ENCODE results near the gene EXOC4.

EXOC4 gene

GRCh38 chr7:133828906-133829305 lies 576.0 kb downstream of the EXOC4 start:
- H3K27ac ChIP-seq, result no peak overlapping the region
- no peak for DNase-seq (ENCODE audit: low read depth, low spot score)

- H3K27ac ChIP-seq, result no peak overlapping the region
- DNase-seq (ENCODE audit: low read depth, low spot score), result no peak
Measured at GRCh38 chr7:133829336-133829897, 576.5 kb downstream of the EXOC4 start.

DNA sequence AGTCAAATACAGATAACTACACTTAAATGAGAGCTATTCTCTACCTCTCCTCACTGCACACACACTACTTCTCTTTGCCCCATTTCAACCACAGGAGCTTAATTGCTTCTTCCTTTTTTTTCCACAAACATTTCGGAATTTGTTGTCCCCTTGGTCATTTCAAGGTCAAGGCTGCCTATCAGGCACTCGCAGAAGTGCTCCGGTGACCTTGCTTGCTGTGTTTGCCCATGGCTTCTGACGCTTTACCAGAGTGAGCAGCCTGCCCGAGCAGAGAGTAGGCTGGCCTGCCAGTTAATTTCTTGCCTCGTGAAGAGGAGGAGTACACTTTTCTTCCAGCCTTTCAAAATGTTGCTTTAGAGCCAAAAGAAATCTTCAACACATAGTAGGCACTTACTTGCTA lies 577.2 kb downstream of the EXOC4 start:
- no peak for DNase-seq (ENCODE audit: low read depth, low spot score)
- H3K27ac ChIP-seq, result no peak overlapping the region

GRCh38 chr7:133836666-133837065 lies 583.8 kb downstream of the EXOC4 start:
- no peak overlapping the region for H3K27ac ChIP-seq
- DNase-seq (ENCODE audit: low read depth, low spot score), result no peak

GRCh38 chr7:133837224-133837623 lies 584.3 kb downstream of the EXOC4 start:
- no peak for DNase-seq (ENCODE audit: low read depth, low spot score)
- H3K27ac ChIP-seq, result no peak overlapping the region

- no peak for DNase-seq (ENCODE audit: low read depth, low spot score)
Measured at GRCh38 chr7:133839121-133839520, 586.2 kb downstream of the EXOC4 start.

DNA sequence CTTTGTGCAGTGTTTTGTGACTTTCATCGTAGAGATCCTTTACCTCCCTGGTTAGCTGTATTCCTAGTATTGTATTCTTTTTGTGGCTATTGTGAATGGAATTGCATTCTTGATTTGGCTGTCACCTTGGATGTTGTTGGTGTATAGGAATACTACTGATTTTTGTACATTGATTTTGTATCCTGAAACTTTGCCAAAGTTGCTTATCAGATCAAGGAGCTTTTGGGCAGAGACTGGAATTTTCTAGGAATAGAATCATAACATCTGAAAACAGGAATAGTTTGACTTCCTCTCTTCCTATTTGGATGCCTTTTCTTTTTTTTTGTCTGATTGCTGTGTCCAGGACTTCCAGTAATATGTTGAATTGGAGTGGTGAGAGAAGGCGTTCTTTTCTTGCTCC lies 590.5 kb downstream of the EXOC4 start:
- H3K27ac ChIP-seq, result no peak overlapping the region
- DNase-seq (ENCODE audit: low read depth, low spot score), result no peak

More at GRCh38 chr7:133839121-133839520, 586.2 kb downstream of the EXOC4 start:
- H3K27ac ChIP-seq, result no peak overlapping the region

DNA sequence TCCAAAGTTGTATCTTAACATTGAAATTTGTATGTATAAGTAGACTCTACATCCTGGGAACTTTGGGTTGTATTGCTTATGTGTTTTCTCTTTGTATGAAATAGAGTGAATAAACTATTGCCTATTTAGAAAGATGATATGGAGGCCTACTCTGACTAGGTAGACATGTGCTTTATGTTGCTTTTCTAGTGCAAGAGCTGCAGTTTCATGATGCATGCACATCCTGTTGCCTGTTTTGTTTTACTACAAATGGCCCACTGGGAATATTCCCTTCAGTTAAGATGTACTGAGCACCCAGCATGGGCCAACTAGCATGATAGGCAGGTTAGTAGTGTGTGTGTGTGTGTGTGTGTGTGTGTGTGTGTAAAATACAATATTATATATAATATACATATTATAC lies 592.1 kb downstream of the EXOC4 start:
- no peak for DNase-seq (ENCODE audit: low read depth, low spot score)
- no peak overlapping the region for H3K27ac ChIP-seq

GRCh38 chr7:133846203-133846945 lies 593.5 kb downstream of the EXOC4 start:
- H3K27ac ChIP-seq, result no peak overlapping the region
- no peak for DNase-seq (ENCODE audit: low read depth, low spot score)

DNA sequence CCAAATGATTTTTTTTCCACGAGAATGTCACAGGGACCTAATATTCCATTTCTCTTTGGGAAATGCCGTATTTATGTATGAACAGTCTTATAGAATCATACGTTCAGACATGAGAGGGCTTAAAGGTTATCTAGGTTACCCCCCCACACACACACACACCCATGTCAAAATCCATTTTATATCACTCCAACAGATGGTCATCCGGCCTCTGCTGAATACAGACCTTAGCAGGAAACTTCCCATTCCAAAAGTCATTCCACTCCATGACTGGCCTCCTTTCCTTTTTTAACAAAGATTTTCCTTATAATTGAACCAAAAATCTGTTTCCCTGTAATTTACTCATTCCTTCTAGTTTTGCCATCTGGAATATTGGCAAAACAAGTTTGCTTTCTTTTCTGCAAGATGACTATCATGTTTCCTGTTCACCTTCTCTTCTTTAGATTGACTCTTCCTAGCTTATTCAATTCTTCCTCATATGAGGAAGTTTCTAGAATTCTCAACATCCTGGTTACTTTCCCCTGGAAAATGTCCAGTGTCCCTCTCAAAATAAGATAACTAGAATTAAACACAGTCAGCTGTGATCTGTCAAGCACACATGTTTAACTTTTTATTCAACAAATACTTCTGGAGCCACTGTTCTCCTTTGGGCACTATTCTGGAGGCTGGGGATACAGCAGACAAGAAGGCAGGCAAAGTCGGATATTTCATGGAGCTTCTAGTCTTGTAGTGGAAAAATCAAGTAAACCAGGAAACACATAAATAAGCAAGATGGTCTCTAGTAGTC lies 597.8 kb downstream of the EXOC4 start:
- DNase-seq (ENCODE audit: low read depth, low spot score), result no peak
- peak overlapping the region; percentile 94 for H3K27ac ChIP-seq

GRCh38 chr7:133851411-133851810 lies 598.5 kb downstream of the EXOC4 start:
- H3K27ac ChIP-seq, result peak overlapping the region; percentile 94
- DNase-seq (ENCODE audit: low read depth, low spot score), result no peak

- peak; percentile 97 for DNase-seq (ENCODE audit: low read depth, low spot score)
- H3K27ac ChIP-seq, result peak overlapping the region; percentile 94
Measured at GRCh38 chr7:133853706-133854276, 600.9 kb downstream of the EXOC4 start.

DNA sequence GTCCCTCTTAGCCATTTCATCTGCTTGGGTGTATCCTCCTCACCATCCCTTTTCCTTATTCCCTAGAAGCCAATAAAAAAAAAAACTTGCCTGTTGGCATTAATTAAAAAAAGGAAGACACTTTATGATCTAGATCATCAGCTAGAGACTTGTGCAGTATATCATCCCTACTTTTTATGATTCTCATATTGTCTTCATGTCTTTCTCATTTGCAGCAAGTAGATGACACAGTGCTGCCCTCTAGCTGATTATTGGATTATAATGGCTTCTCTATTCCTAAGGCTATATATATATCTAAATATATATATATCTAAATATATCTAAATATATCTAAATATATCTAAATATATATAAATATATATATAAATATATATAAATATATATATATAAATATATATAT lies 601.9 kb downstream of the EXOC4 start:
- peak overlapping the region; percentile 94 for H3K27ac ChIP-seq
- no peak for DNase-seq (ENCODE audit: low read depth, low spot score)

GRCh38 chr7:133857376-133858119 lies 604.7 kb downstream of the EXOC4 start:
- no peak for DNase-seq (ENCODE audit: low read depth, low spot score)
- H3K27ac ChIP-seq, result no peak overlapping the region

DNA sequence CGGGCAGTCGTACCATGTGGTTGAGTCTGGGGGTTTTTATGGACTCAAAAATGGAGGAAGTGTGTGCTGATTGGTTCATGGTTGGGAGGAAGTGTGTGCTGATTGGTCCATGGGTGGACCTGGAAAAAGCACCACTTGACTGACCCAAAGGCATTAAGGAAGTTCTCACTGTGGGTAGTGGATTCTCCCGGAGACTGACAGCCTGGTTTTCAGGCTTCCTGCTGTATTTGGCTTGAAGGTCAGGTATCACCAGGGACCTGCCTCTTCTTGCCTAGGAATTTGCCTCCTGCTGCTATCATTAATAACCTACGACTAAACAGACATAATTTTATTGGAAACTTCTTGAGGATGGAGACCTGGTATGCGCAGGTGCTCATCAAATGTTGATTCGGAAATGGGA lies 605.4 kb downstream of the EXOC4 start:
- no peak overlapping the region for H3K27ac ChIP-seq
- DNase-seq (ENCODE audit: low read depth, low spot score), result peak; percentile 29

DNA sequence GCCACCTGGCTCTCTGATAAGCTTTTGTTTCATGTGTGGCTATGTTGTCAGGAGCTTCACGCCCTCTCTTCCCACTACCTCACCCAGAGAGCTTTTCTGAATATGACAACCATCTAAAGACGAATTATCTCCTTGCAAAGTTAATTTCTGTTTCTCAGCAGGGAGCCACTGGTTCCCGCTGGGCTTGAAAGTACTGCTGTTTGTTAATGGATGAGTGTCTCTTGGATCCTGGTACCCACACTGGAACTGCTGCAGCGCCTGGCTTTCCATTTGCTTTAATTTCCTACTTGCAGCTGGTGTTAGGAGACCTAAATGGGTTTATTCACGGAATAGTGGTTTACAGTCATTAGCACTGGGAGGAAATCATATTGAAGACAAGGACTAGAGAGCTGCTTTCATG lies 606.4 kb downstream of the EXOC4 start:
- no peak for DNase-seq (ENCODE audit: low read depth, low spot score)
- H3K27ac ChIP-seq, result no peak overlapping the region

GRCh38 chr7:133859871-133860450 lies 607.1 kb downstream of the EXOC4 start:
- H3K27ac ChIP-seq, result no peak overlapping the region
- DNase-seq (ENCODE audit: low read depth, low spot score), result no peak

GRCh38 chr7:133860628-133861335 lies 607.9 kb downstream of the EXOC4 start:
- no peak for DNase-seq (ENCODE audit: low read depth, low spot score)
- no peak overlapping the region for H3K27ac ChIP-seq

DNA sequence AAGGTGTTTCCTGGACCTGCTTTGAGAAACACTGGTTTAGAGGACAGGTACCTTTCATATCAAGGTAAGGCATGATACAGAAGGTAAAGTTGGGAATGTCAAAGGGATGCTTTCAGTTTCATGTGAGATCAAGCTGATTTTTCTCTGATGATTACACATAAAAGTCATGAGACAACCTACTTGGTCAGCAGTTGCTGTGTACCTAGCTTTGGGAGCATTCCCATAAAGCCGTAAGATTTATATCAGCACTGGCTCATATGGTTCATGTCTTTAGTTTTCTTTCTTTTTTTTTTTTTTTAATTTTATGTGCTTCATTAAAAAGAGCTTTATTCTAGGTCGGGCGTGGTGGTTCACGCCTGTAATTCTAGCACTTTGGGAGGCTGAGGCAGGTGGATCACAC lies 609.0 kb downstream of the EXOC4 start:
- peak; percentile 54 for DNase-seq (ENCODE audit: low read depth, low spot score)

More for the DNA sequence above, 609.0 kb downstream of the EXOC4 start:
- no peak overlapping the region for H3K27ac ChIP-seq

Data from epithelial cell of prostate (primary cell).